CD4-positive, alpha-beta memory T cell (primary cell): ENCODE data around the gene EFHB. TPM values are rescaled to one million over a fixed set of nuclear protein-coding genes. Genes with fewer than 3 reads are reported as not detected.

Experiments used
- CTCF ChIA-PET: fragments of 350-600 bp; sonication (Branson Sonifier 250); formaldehyde crosslinking; loops from one replicate; lab custom pipeline; 2021; ENCODE audit warnings: inconsistent platforms; ENCODE audit not compliant: partially characterized antibody; lab: Charles Lee
- POLR2A ChIA-PET: fragments of 350-600 bp; sonication (Branson Sonifier 250); formaldehyde crosslinking; loops from one replicate; lab custom pipeline; 2021; ENCODE audit not compliant: partially characterized antibody; lab: Charles Lee
- DNase-seq, 5 donors: peaks; one replicate each; pipeline versions ENCODE4 v3.0.0 to v3.0.0-alpha.2; 2020 to 2022; ENCODE audit warnings: mixed read lengths in 1 of 5
- H3K27ac ChIP-seq: one replicate; pipeline ENCODE4 v1.7.0; 2013; ENCODE audit warnings: low read depth, low read length
- H3K27me3 ChIP-seq: 2 replicates; pipeline ENCODE4 v1.7.0; 2013; ENCODE audit warnings: mild to moderate bottlenecking, low read length, moderate library complexity; ENCODE audit not compliant: insufficient read depth
- H3K36me3 ChIP-seq: 2 replicates; pipeline ENCODE4 v1.7.0; 2013; ENCODE audit warnings: mild to moderate bottlenecking, low read length, moderate library complexity; ENCODE audit not compliant: insufficient read depth
- H3K4me1 ChIP-seq: 2 replicates; pipeline ENCODE4 v1.7.0; 2013; ENCODE audit warnings: mild to moderate bottlenecking, low read length, moderate library complexity; ENCODE audit not compliant: insufficient read depth
- H3K4me3 ChIP-seq, 2 donors: one replicate each; pipeline ENCODE4 v1.7.0; 2013; ENCODE audit warnings: low read length in 2 of 2, mild to moderate bottlenecking in 1 of 2
- H3K9me3 ChIP-seq, 2 donors: one replicate each; pipeline ENCODE4 v1.7.0; 2013; ENCODE audit warnings: low read length in 2 of 2, control low read depth in 1 of 2; ENCODE audit not compliant: control insufficient read depth in 1 of 2
- H3K27ac Mint-ChIP-seq, 7 donors: one replicate each; pipeline ENCODE4 v1.8.0; 2020 to 2021; ENCODE audit warnings: mixed read lengths in 7 of 7, mild to moderate bottlenecking in 6 of 7, inconsistent platforms in 3 of 7, moderate library complexity in 3 of 7
- H3K27me3 Mint-ChIP-seq, 2 donors: one replicate each; pipeline ENCODE4 v1.8.0; 2020 to 2021; ENCODE audit warnings: mixed read lengths in 2 of 2
- H3K36me3 Mint-ChIP-seq, 2 donors: one replicate each; pipeline ENCODE4 v1.8.0; 2020 to 2021; ENCODE audit warnings: mixed read lengths in 2 of 2, inconsistent platforms in 1 of 2, mild to moderate bottlenecking in 1 of 2
- H3K4me1 Mint-ChIP-seq, 4 donors: one replicate each; pipeline ENCODE4 v1.8.0; 2020 to 2021; ENCODE audit warnings: mixed read lengths in 4 of 4, mild to moderate bottlenecking in 1 of 4
- H3K4me3 Mint-ChIP-seq, 8 donors: one replicate each; pipeline ENCODE4 v1.8.0; 2020 to 2021; ENCODE audit warnings: mixed read lengths in 8 of 8, mild to moderate bottlenecking in 7 of 8, moderate library complexity in 6 of 8, inconsistent platforms in 3 of 8
- H3K9me3 Mint-ChIP-seq, 8 donors: one replicate each; pipeline ENCODE4 v1.8.0; 2020 to 2021; ENCODE audit warnings: mixed read lengths in 8 of 8, mild to moderate bottlenecking in 5 of 8, inconsistent platforms in 3 of 8, moderate library complexity in 1 of 8
- intact Hi-C: fragments of 100-400 bp; cut with micrococcal nuclease; formaldehyde crosslinking; loops from one replicate; pipeline ENCODE4 v1.15.1; 2023
- polyA plus RNA-seq, 2 donors: library from polyadenylated mRNA; unstranded; fragments of 300-500 nt; fragmentation: Illumina TruSeq; gene quantifications; one replicate each; pipeline ENCODE4 v1.2.3, GENCODE V29; 2021
- total RNA-seq, 2 experiments: library from RNA; stranded (reverse); gene quantifications; one replicate each; pipeline ENCODE4 v1.2.3, GENCODE V29; 2021

Gene EFHB
- total and polyA plus RNA-seq, 4 experiments from 2014 or later: 1.5 TPM; not detected in 3

DNA sequence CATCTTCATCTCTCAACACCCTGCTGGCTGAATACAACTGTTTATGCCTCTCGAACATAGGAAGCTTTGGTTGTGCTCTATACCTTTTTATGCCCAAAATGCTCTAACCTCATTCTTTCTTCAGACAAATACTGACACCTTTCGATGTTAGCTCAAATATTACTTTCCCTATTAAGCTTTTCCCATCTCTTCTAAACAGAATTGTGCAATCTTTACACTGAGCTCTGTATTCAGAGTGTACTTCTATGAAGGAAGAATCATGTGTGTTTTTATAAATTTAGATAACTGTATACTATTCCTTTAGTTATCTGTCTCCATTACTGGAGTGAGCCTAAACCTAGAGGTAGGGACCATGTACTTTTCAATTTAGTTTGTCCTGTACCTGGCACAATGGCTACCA lies 1.6 kb downstream of the EFHB start:
- ChIA-PET CTCF (no interaction called here), POLR2A (no interaction called here)
- intact Hi-C loops: no loop called here

DNA sequence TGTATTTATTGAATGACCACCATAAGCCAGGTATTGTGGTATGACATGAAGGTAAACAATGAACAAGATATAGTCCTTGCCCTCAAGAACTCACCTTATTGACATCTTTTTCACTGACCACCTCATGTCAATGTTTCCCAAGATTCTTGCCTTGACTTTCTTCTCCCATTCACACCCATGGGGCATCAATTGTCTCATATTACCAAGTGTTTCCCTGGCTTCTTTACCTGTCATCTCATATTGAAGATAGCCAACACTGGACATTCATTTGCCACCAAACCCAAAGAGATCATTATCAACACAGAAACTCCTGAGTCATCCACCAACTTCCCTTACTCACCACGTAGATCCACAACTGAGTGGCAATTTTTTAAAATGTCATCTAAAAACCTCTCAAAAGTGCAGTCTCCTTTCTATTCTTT lies 2.2 kb downstream of the EFHB start:
- Mint-ChIP-seq H3K4me3 (no peak overlapping the region), H3K9me3 (no peaks in the 10 kb centered on the region), H3K36me3 (no peaks in the 10 kb centered on the region), H3K27me3 (peaks cover 8 to 11% of the 10 kb centered on the region in 2 donors), H3K4me1 (peaks cover 4 to 8% (median 5%) of the 10 kb centered on the region in 4 donors), H3K27ac (no peak overlapping the region)
- no peak overlapping the region for H3K4me3 ChIP-seq
- ChIA-PET CTCF (no interaction called here), POLR2A (no interaction called here)
- H3K27me3 ChIP-seq: no peaks in the 10 kb centered on the region
- no peak for DNase-seq
- intact Hi-C loops: no loop called here
- H3K36me3 ChIP-seq: no peaks in the 10 kb centered on the region
- H3K9me3 ChIP-seq: no peaks in the 10 kb centered on the region
- no peak overlapping the region for H3K27ac ChIP-seq
- no peaks in the 10 kb centered on the region for H3K4me1 ChIP-seq

More for the DNA sequence above, 1.6 kb downstream of the EFHB start:
- H3K36me3 ChIP-seq: no peaks in the 10 kb centered on the region
- DNase-seq: no peak
- Mint-ChIP-seq H3K27ac (no peak overlapping the region), H3K36me3 (no peaks in the 10 kb centered on the region), H3K9me3 (no peaks in the 10 kb centered on the region), H3K4me3 (no peak overlapping the region), H3K27me3 (peaks cover 8 to 11% of the 10 kb centered on the region in 2 donors), H3K4me1 (peaks cover 4 to 8% (median 5%) of the 10 kb centered on the region in 4 donors)
- no peak overlapping the region for H3K27ac ChIP-seq
- no peak overlapping the region for H3K4me3 ChIP-seq
- H3K27me3 ChIP-seq: no peaks in the 10 kb centered on the region
- no peaks in the 10 kb centered on the region for H3K9me3 ChIP-seq
- H3K4me1 ChIP-seq: no peaks in the 10 kb centered on the region

DNA sequence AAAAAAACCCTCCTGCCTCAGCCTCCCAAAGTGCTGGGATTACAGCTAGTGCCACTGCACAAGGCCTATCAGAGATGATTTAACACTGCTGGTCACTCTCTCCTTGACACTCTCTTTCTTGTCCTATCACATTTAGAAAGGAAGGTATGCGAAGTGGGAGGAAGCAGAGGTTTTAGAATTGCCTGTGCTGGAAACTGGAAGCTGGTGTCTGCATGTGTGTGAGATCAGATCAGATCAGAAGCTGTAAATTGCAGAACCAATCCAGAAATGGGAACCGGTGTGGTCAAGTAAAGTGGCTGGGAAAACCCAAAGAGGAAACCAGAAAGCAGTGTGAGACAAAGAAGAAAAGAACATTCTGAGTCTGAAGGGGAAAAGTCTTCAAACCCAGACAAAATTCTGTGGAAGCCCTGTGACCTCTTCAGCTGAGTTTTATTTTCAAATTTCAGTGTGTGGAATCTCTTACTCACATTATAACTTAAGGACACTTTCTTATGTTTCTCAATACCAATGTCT lies 2.8 kb downstream of the EFHB start:
- Histone ChIP-seq H3K9me3 (no peaks in the 10 kb centered on the region), H3K4me1 (no peaks in the 10 kb centered on the region), H3K27me3 (no peaks in the 10 kb centered on the region), H3K4me3 (no peak overlapping the region), H3K36me3 (no peaks in the 10 kb centered on the region), H3K27ac (no peak overlapping the region)
- H3K36me3 Mint-ChIP-seq: no peaks in the 10 kb centered on the region
- H3K27me3 Mint-ChIP-seq: peaks cover 8 to 11% of the 10 kb centered on the region in 2 donors
- H3K4me3 Mint-ChIP-seq: no peak overlapping the region
- intact Hi-C loops: no loop called here
- ChIA-PET POLR2A (no interaction called here), CTCF (no interaction called here)
- peaks cover 4 to 8% (median 5%) of the 10 kb centered on the region in 4 donors for H3K4me1 Mint-ChIP-seq
- DNase-seq: no peak
- no peaks in the 10 kb centered on the region for H3K9me3 Mint-ChIP-seq
- peak overlapping the region in 2 of 7 donors; percentile 39 to 48 for H3K27ac Mint-ChIP-seq

DNA sequence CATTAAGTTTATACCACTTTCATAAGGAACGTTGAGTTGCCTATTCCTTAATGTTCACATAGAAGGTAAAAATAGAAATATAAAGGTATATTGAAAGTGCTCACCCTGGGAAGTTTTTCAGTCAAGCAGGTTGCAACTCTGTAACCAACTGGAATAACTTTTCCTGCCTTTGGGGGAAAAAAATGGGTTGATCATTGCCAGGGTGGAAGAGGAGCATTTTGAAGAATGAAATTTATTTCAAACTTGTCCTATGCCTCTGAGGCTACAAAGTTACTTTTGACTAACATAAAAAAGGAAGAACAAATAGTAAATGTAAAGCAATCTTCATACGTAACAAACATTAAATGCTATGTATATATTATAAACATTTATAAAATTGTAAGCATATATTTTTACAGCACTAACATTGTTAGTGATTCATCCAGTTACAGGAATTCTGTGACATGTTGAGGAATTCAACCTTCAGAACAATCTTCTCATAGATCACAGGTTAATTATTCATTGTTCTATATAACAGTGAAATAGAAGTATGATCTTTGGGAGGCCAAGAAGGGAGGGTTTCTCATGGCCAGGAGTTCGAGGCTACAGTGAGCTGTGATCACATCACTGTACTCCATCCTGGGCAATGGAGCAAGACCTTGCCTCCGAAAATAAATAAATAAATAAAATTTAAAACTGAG lies 13.5 kb downstream of the EFHB start:
- no peaks in the 10 kb centered on the region for H3K36me3 ChIP-seq
- Mint-ChIP-seq H3K9me3 (no peaks in the 10 kb centered on the region), H3K27ac (no peak overlapping the region), H3K4me1 (no peaks in the 10 kb centered on the region), H3K27me3 (peaks cover 0 to 3% of the 10 kb centered on the region in 2 donors), H3K36me3 (no peaks in the 10 kb centered on the region), H3K4me3 (no peak overlapping the region)
- intact Hi-C loops: no loop called here
- no peak overlapping the region for H3K4me3 ChIP-seq
- no peaks in the 10 kb centered on the region for H3K4me1 ChIP-seq
- H3K27me3 ChIP-seq: no peaks in the 10 kb centered on the region
- H3K27ac ChIP-seq: no peak overlapping the region
- no peak for DNase-seq
- H3K9me3 ChIP-seq: no peaks in the 10 kb centered on the region
- ChIA-PET POLR2A (no interaction called here), CTCF (no interaction called here)

DNA sequence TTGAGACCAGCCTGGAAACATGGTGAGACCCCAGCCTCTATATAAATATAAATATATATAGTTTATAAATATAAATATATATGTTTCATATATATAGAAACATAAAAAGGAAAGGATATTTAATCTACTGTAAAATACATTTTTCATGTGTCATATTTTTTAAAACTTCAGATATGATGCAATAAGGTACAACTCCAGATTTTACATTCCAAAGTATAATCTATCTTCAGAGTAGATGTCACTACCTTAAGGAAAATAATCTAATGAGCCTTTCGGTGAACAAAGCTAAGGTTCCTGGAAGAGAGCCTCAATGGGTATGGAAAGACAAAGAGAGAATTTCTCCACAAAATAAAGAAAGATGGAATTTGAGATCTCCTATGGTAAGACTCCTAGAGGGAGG lies 16.9 kb downstream of the EFHB start:
- no peaks in the 10 kb centered on the region for H3K27me3 ChIP-seq
- no peak for DNase-seq
- intact Hi-C loops: no loop called here
- H3K9me3 Mint-ChIP-seq: peaks cover 0 to 12% (median 8%) of the 10 kb centered on the region in 8 donors
- H3K9me3 ChIP-seq: no peaks in the 10 kb centered on the region
- no peak overlapping the region for H3K4me3 Mint-ChIP-seq
- no peak overlapping the region for H3K4me3 ChIP-seq
- no peaks in the 10 kb centered on the region for H3K27me3 Mint-ChIP-seq
- H3K4me1 ChIP-seq: no peaks in the 10 kb centered on the region
- POLR2A ChIA-PET: no interaction called here
- no peaks in the 10 kb centered on the region for H3K4me1 Mint-ChIP-seq
- no peak overlapping the region for H3K27ac ChIP-seq
- CTCF ChIA-PET: no interaction called here
- no peak overlapping the region for H3K27ac Mint-ChIP-seq
- no peaks in the 10 kb centered on the region for H3K36me3 ChIP-seq
- no peaks in the 10 kb centered on the region for H3K36me3 Mint-ChIP-seq

DNA sequence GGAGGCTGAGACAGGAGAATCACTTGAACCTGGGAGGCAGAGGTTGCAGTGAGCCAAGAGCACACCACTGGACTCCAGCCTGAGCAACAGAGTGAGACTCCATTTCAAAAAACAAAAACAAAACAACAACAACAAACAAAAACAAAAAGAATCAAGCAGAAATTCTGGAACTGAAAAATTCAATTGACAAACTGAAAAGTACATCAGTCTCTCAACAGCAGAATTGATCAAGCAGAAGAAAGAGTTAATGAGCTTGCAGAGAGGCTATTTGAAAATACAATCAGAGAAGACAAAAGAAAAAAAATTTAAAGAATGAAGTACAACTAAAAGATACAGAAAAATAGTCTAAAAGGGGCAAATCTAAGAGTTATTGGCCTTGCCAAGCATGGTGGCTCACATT lies 22.6 kb downstream of the EFHB start:
- Mint-ChIP-seq H3K9me3 (peaks cover 5 to 32% (median 22%) of the 10 kb centered on the region in 8 donors), H3K4me1 (no peaks in the 10 kb centered on the region), H3K27me3 (no peaks in the 10 kb centered on the region), H3K36me3 (peaks cover 6 to 10% of the 10 kb centered on the region in 2 donors), H3K27ac (no peak overlapping the region), H3K4me3 (no peak overlapping the region)
- ChIA-PET POLR2A (no interaction called here), CTCF (no interaction called here)
- intact Hi-C loops: no loop called here
- no peak for DNase-seq
- H3K4me1 ChIP-seq: no peaks in the 10 kb centered on the region
- no peak overlapping the region for H3K4me3 ChIP-seq
- H3K9me3 ChIP-seq: no peaks in the 10 kb centered on the region
- H3K27ac ChIP-seq: no peak overlapping the region
- H3K27me3 ChIP-seq: no peaks in the 10 kb centered on the region
- H3K36me3 ChIP-seq: no peaks in the 10 kb centered on the region

DNA sequence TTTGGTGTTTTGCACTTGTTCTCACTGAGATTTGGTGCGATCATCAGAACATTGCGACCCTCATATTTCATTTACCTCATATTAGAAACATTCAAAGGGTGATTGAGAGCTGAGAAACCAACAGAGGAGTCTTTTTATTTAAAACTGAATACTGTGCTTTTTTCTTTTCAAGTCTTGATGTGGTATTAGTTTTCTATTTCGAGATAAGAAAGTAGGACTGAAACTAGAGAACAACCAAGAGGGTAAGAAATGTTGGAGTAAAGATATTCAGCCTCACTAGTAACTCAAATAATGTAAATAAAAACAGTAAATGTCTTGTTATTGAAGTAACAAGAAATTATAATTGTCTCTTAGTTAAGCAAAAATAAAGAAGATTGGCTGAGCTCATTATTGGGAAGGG lies 26.5 kb downstream of the EFHB start:
- Mint-ChIP-seq H3K27me3 (no peaks in the 10 kb centered on the region), H3K36me3 (peaks cover 6 to 10% of the 10 kb centered on the region in 2 donors), H3K4me1 (no peaks in the 10 kb centered on the region), H3K9me3 (peaks cover 4 to 28% (median 19%) of the 10 kb centered on the region in 8 donors), H3K4me3 (no peak overlapping the region), H3K27ac (no peak overlapping the region)
- Histone ChIP-seq H3K4me1 (no peaks in the 10 kb centered on the region), H3K27ac (no peak overlapping the region), H3K9me3 (no peaks in the 10 kb centered on the region), H3K27me3 (no peaks in the 10 kb centered on the region), H3K4me3 (no peak overlapping the region), H3K36me3 (no peaks in the 10 kb centered on the region)
- CTCF ChIA-PET: no interaction called here
- DNase-seq: no peak
- intact Hi-C loops: no loop called here
- POLR2A ChIA-PET: no interaction called here
